ENCODE results near the gene CYB5R3. TPM values are rescaled to one million over a fixed set of nuclear protein-coding genes. Genes with fewer than 3 reads are reported as not detected.
"Not testable (repeated sequence)": the region's sequence is repeated elsewhere in the genome, so short reads cannot be mapped to it uniquely, and the experiment has no call there.

The CYB5R3 gene
- polyA plus RNA-seq, 3 donors, result 49.7 to 76.4 (median 54.0) TPM

DNA sequence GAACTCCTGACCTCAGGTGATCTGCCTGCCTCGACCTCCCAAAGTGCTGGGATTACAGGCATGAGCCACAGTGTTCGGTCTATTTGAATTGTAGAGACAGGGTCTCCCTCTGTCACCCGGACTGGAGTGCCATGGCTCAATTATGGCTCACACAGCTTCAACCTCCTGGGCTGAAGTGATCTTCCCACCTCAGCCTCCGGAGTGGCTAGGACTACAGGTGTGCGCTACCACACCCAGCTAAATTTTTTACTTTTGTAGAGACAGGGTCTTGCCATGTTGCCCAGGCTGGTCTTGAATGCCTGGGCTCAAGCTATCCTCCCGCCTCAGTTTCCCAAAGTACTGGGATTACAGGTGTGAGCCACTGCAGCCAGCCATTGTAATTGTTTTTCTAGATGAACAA, 81.2 kb downstream of the CYB5R3 start:
- H3K4me1 ChIP-seq (ENCODE audit: control insufficient read depth in 1 of 2, insufficient read depth in 2 of 2, low read length in 2 of 2); H3K9me3 Mint-ChIP-seq; H3K9ac ChIP-seq (ENCODE audit: insufficient read depth, low read length, poor library complexity, severe bottlenecking); H3K27me3 Mint-ChIP-seq (ENCODE audit: low read depth in 3 of 3); H3K4me3 Mint-ChIP-seq; H3K79me2 ChIP-seq (ENCODE audit: insufficient read depth, low read length); H2AFZ ChIP-seq (ENCODE audit: insufficient read depth, low read depth, low read length, poor library complexity, severe bottlenecking); H3K27me3 ChIP-seq (ENCODE audit: control insufficient read depth in 2 of 2, insufficient read depth in 2 of 2, low read length in 2 of 2); H3K4me3 ChIP-seq (replicated peaks in 1 of 3; ENCODE audit: low read depth in 2 of 3, low read length in 3 of 3); H3K4me2 ChIP-seq (replicated peaks; ENCODE audit: extremely low read depth, low read length, poor library complexity, severe bottlenecking); H3K27ac Mint-ChIP-seq; intact Hi-C loops (cut with micrococcal nuclease); H3K4me1 Mint-ChIP-seq; DNase-seq; H3K9me3 ChIP-seq (replicated peaks in 1 of 2; ENCODE audit: control insufficient read depth in 1 of 2, insufficient read depth in 1 of 2, low read length in 2 of 2); H3K27ac ChIP-seq (ENCODE audit: low read depth in 1 of 2, low read length in 2 of 2); H4K20me1 ChIP-seq (ENCODE audit: insufficient read depth, low read length): not testable (repeated sequence)
- WGBS (ENCODE audit: insufficient coverage), result 90% methylated on average over 2 of the region's 6 CpGs
- peaks cover 16 to 18% of the 10 kb centered on the region in 2 donors for H3K36me3 ChIP-seq (replicated peaks in 1 of 2; ENCODE audit: control insufficient read depth in 1 of 2, insufficient read depth in 2 of 2, low read length in 2 of 2)
- peaks cover 15 to 33% of the 10 kb centered on the region in 2 donors for H3K36me3 Mint-ChIP-seq

Small RNA genes lying within 50 kb of the gene (small RNA-seq; reads per million reads assigned to genes)
- gene RNU6-513P (ENCODE audit: insufficient read length, low read depth), result not detected

Other genes starting within 250 kb of the CYB5R3 start
- gene NFAM1, start 217.0 kb downstream of the CYB5R3 start, polyA plus RNA-seq, result 10 to 100 TPM; 36.0 to 71.0 (median 69.7) TPM
- gene RRP7A, start 129.6 kb downstream of the CYB5R3 start, polyA plus RNA-seq, result 10 to 100 TPM; 19.4 to 59.9 (median 29.1) TPM
- under 1 TPM; 0.20 to 0.60 (median 0.24) TPM for gene SERHL2, start 95.4 kb downstream of the CYB5R3 start, polyA plus RNA-seq
- gene POLDIP3, start 34.5 kb downstream of the CYB5R3 start, polyA plus RNA-seq, result 10 to 100 TPM; 46.3 to 55.3 (median 53.8) TPM
- under 1 TPM in 1 of 3 donors, not detected in 2; 0.26 TPM for gene ATP5MGL, start 8.8 kb downstream of the CYB5R3 start, polyA plus RNA-seq
- gene A4GALT, start 71.5 kb upstream of the CYB5R3 start, polyA plus RNA-seq, result not detected
- 10 to 100 TPM; 22.3 to 38.7 (median 34.8) TPM for gene ARFGAP3, start 207.9 kb upstream of the CYB5R3 start, polyA plus RNA-seq